Peyer's patch (tissue), 4 donors: Measurements from ENCODE around the gene CACNG4. TPM values are rescaled to one million over a fixed set of nuclear protein-coding genes. Genes with fewer than 3 reads are reported as not detected.

ENCODE experiments used
- DNase-seq, 3 donors: peaks; one replicate each; pipeline ENCODE4 v3.0.0-alpha.2; 2017 to 2019
- H3K27ac ChIP-seq, 4 donors: fragments of 200-600 bp; sonication (generic); one replicate each; pipeline ENCODE4 v1.5.1; 2016 to 2019
- H3K27me3 ChIP-seq, 2 donors: fragments of 200-600 bp; sonication (generic); one replicate each; pipeline ENCODE4 v1.5.1; 2019
- H3K36me3 ChIP-seq, 3 donors: fragments of 200-600 bp; sonication (generic); one replicate each; pipeline ENCODE4 v1.5.1; 2016 to 2019
- H3K4me1 ChIP-seq, 4 donors: fragments of 200-600 bp; sonication (generic); one replicate each; pipeline ENCODE4 v1.5.1; 2016 to 2019
- H3K4me3 ChIP-seq, 4 donors: fragments of 200-600 bp; sonication (generic); 1 replicate in 3 of 4; 2 replicates in 1 of 4; pipeline ENCODE4 v1.5.1; 2016 to 2019; ENCODE audit warnings: mild to moderate bottlenecking in 1 of 4
- H3K9me3 ChIP-seq, 4 donors: fragments of 200-600 bp; sonication (generic); one replicate each; pipeline ENCODE4 v1.5.1; 2016 to 2019; ENCODE audit warnings: mild to moderate bottlenecking in 1 of 4
- POLR2A ChIP-seq, 2 donors: fragments of 450-650 bp; IDR thresholded peaks; one replicate each; pipeline ENCODE4 v1.5.1; 2017; ENCODE audit warnings: antibody characterized with exemption in 2 of 2, mild to moderate bottlenecking in 2 of 2, moderate library complexity in 2 of 2
- total RNA-seq, 4 donors: library from RNA; depleted of rRNA; stranded (reverse); fragments of >200 nt; gene quantifications; one replicate each; pipeline ENCODE4 v1.1.0, GENCODE V29; 2016
- TF ChIP-seq, protein P1 (sequence below), 6 experiments: fragments of 450-650 bp in 4 of 6; fragments of 200-600 bp in 2 of 6; sonication (generic) in 1 of 6; IDR thresholded peaks; one replicate each; pipeline ENCODE4 v1.5.1; 2017 to 2019; ENCODE audit warnings: antibody characterized with exemption in 6 of 6, mild to moderate bottlenecking in 3 of 6, moderate library complexity in 1 of 6

CACNG4 gene
- total RNA-seq, 4 donors from 2014 or later, result 0.40 TPM; not detected in 3

DNA sequence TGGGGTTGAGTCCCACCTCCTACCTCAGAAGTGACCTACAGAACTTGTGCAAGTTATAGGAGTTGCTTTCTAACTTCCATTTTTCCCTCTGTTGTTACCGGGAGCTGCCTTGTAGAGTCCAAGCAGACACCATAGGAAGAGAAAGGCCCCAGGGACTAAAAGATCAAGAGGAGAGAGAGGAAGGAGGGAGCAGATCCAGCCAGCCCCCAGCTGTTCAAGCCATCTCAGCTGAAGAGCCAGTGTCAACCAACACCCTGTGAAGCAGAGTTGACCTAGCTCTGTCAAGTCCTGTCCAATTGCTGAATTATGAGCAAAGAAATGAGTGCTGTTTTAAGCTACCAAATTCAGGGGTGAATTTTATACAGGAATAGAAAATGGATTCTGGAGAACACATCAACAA, 34.9 kb upstream of the CACNG4 start:
- no peak for DNase-seq
- H3K27me3 ChIP-seq, result no peaks in the 10 kb centered on the region
- H3K4me1 ChIP-seq, result no peaks in the 10 kb centered on the region
- H3K27ac ChIP-seq, result no peak overlapping the region
- no peak for TF ChIP-seq POLR2A (IDR thresholded peaks at IDR 0.05)
- TF ChIP-seq, protein P1, sequence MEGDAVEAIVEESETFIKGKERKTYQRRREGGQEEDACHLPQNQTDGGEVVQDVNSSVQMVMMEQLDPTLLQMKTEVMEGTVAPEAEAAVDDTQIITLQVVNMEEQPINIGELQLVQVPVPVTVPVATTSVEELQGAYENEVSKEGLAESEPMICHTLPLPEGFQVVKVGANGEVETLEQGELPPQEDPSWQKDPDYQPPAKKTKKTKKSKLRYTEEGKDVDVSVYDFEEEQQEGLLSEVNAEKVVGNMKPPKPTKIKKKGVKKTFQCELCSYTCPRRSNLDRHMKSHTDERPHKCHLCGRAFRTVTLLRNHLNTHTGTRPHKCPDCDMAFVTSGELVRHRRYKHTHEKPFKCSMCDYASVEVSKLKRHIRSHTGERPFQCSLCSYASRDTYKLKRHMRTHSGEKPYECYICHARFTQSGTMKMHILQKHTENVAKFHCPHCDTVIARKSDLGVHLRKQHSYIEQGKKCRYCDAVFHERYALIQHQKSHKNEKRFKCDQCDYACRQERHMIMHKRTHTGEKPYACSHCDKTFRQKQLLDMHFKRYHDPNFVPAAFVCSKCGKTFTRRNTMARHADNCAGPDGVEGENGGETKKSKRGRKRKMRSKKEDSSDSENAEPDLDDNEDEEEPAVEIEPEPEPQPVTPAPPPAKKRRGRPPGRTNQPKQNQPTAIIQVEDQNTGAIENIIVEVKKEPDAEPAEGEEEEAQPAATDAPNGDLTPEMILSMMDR (IDR thresholded peaks at IDR 0.05), result no peak
- no peaks in the 10 kb centered on the region for H3K36me3 ChIP-seq
- H3K9me3 ChIP-seq, result no peaks in the 10 kb centered on the region
- no peak overlapping the region for H3K4me3 ChIP-seq

DNA sequence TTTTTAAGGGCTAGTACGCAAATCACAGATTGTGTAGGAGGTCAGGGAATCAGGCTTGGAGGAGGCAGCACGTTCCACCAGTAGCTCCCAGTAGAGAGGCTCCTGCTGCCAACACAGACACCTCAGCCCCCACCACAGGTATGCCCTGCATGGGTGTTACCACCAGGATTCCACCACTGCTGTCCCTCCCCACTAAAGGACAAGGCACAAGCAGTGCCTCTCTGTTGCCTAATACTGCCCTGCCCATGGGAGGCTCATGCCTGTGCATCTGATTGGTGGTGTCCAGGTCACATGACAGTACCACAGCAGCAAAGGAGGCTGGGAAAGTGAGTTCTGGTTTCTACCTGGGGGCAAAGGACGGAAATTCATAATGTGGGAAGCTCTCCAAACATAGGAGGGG, 33.6 kb upstream of the CACNG4 start:
- TF ChIP-seq POLR2A (IDR thresholded peaks at IDR 0.05), result no peak
- DNase-seq, result no peak
- H3K4me1 ChIP-seq, result no peaks in the 10 kb centered on the region
- no peaks in the 10 kb centered on the region for H3K36me3 ChIP-seq
- no peaks in the 10 kb centered on the region for H3K9me3 ChIP-seq
- no peak overlapping the region for H3K4me3 ChIP-seq
- no peaks in the 10 kb centered on the region for H3K27me3 ChIP-seq
- H3K27ac ChIP-seq, result no peak overlapping the region

DNA sequence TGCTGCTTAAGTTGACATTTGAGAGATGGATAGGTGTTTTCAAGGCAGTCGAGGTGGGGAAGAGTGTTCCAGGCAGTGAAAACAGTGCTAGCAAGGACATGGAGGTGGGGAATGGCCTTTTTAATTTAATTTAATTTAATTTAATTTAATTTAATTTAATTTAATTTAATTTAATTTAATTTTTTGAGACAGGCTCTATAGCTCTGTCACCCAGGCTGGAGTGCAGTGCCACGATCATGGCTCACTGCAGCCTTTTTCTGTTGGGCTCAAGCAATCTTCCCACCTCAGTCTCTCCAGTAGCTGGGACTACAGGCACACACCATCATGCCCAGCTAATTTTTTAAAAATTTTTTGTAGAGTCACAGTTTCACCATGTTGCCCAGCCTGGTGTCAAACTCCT, 32.2 kb upstream of the CACNG4 start:
- H3K9me3 ChIP-seq, result no peaks in the 10 kb centered on the region
- TF ChIP-seq, protein P1 (IDR thresholded peaks at IDR 0.05), result no peak
- TF ChIP-seq POLR2A (IDR thresholded peaks at IDR 0.05), result no peak
- no peaks in the 10 kb centered on the region for H3K27me3 ChIP-seq
- H3K4me3 ChIP-seq, result no peak overlapping the region
- H3K36me3 ChIP-seq, result no peaks in the 10 kb centered on the region
- no peak overlapping the region for H3K27ac ChIP-seq
- no peaks in the 10 kb centered on the region for H3K4me1 ChIP-seq
- DNase-seq, result no peak

DNA sequence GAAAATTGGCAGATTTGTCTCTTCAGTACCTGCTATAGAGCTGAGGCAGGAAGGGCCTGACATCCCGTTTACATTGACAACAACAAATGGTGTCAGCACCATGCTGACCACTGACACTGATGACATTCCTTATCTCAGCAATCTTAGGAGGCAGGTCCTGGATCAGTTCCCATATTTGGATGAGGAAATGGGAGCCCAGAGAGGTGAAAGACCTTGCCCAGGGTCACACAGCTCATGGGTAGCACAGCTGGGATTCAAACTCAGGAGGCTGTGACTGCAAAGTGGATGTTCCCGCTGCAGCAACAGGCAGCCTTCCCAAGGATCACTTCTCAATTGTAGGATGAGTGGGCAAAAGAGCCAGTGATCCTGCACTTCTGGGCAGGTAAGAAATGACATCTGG, 30.5 kb upstream of the CACNG4 start:
- DNase-seq, result no peak
- no peaks in the 10 kb centered on the region for H3K27me3 ChIP-seq
- H3K36me3 ChIP-seq, result no peaks in the 10 kb centered on the region
- no peak overlapping the region for H3K4me3 ChIP-seq
- H3K4me1 ChIP-seq, result no peaks in the 10 kb centered on the region
- no peak overlapping the region for H3K27ac ChIP-seq
- no peaks in the 10 kb centered on the region for H3K9me3 ChIP-seq
- TF ChIP-seq, protein P1 (IDR thresholded peaks at IDR 0.05), result no peak
- no peak for TF ChIP-seq POLR2A (IDR thresholded peaks at IDR 0.05)

DNA sequence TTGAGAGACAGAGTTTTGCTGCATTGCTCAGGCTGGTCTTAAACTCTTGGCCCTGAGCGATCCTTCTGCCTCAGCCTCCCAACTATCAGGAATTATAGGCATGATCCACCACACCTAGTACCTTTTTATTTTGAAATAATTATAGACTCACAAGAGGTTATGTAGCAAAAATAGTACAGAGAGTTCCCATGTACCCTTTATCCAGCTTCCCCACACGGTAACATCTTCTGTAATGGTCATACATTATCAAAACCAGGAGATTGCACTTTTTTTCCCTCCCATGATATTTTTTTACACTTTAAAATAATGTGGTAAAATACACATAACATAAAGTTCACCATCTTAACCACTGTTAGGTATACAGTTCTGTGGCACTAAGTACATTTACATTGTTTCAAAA, 28.8 kb upstream of the CACNG4 start:
- TF ChIP-seq POLR2A (IDR thresholded peaks at IDR 0.05), result no peak
- TF ChIP-seq, protein P1 (IDR thresholded peaks at IDR 0.05), result no peak

DNA sequence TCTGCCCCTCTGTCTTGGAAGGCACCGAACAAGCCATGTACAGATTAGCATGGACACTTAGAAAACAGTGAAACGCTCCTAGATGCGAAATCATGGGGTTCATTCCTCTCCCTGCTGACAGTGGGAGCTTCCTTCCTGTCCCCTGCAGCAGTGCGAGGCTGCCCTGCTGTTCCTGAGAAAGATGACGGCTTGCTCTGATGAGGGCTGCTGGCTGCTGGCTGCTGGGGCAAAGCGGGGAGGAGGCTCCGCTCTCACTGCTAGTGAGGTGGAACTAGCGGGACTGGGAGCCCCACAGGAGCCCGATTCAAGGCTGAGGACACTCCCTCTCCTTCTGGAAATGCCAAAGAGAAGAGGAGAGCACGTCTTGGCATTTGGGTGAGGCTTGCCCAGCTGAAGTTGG, 25.9 kb upstream of the CACNG4 start:
- H3K4me3 ChIP-seq, result no peak overlapping the region
- H3K4me1 ChIP-seq, result no peaks in the 10 kb centered on the region
- no peaks in the 10 kb centered on the region for H3K27me3 ChIP-seq
- TF ChIP-seq, protein P1 (IDR thresholded peaks at IDR 0.05), result no peak
- TF ChIP-seq POLR2A (IDR thresholded peaks at IDR 0.05), result no peak
- no peaks in the 10 kb centered on the region for H3K36me3 ChIP-seq
- DNase-seq, result no peak
- no peaks in the 10 kb centered on the region for H3K9me3 ChIP-seq
- H3K27ac ChIP-seq, result no peak overlapping the region

More for the DNA sequence above, 28.8 kb upstream of the CACNG4 start:
- Histone ChIP-seq H3K9me3 (no peaks in the 10 kb centered on the region), H3K36me3 (no peaks in the 10 kb centered on the region), H3K27ac (no peak overlapping the region), H3K4me1 (no peaks in the 10 kb centered on the region), H3K27me3 (no peaks in the 10 kb centered on the region), H3K4me3 (no peak overlapping the region)
- DNase-seq, result no peak
